OCI-M2 (cell line): ENCODE data around the gene PIGS.
"Not testable (repeated sequence)": the region's sequence is repeated elsewhere in the genome, so short reads cannot be mapped to it uniquely, and the experiment has no call there.

Source experiments
- DNase-seq: peaks from one replicate; lab custom pipeline; 2025; ENCODE audit not compliant: unreplicated experiment; lab: John Stamatoyannopoulos, UW

The PIGS gene

DNA sequence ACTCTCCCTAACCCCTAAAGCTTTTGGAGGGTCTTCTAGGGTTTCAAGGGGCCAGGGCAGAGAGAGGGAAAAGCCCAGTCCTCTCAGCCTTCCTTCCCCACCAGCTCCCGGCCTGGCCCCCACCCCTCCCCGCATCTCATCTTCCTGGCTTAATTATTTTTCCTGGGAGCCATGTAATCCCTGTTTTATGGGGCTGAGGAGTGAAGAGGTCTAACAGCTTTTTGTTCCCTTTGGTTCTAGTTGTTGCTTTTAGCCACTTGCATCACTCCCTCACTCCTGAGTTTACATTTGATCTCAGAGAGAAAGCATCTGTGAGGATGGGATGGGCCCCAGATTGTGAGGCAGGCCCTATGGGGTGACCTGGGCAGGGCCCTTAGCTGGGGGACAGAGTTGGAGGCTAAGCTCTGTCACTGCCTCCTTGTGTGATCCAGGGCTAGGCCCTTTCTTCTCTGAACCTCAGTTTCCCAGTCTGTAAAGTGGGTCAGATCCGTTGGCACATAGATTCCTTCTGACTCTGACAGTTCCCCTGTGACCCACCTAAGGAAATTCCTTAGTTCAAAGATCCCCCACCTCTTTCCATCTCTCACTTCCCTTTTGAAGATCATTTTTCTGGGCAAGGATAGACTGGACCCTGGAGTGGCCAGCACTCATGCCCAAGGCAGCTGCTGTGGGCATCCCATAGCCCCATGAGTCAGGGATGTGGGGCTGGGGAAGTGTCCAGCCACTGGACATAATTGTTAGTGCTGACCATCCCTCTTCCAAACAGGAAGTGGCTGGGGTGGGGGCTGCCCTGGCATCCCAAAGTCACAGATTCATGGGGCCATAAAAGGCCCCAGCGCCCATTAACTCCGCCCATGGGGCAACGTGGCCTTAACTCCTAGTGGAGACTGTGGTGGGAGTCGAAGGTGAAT is 39.0 kb downstream of the PIGS start:
- no peak for DNase-seq

DNA sequence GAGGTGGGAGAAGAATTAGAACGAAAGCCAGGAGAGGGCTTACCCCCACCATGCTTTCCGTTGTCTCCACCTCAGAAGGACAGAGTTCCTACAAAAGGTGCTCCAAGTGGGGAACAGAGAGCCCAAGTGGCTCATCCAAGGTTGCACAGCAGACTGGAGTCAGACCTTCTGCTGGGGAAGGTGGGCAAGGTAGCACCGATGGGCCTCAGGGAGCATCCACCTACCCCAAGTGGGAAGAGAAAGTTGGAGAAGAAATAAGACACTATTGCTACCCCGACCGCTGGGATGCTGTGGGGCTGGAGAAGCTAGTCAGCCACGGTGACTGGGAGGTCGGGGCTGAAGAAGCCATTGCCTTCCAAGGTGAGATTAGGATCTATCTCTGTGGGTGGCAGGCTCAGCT is 40.4 kb downstream of the PIGS start:
- DNase-seq: no peak

DNA sequence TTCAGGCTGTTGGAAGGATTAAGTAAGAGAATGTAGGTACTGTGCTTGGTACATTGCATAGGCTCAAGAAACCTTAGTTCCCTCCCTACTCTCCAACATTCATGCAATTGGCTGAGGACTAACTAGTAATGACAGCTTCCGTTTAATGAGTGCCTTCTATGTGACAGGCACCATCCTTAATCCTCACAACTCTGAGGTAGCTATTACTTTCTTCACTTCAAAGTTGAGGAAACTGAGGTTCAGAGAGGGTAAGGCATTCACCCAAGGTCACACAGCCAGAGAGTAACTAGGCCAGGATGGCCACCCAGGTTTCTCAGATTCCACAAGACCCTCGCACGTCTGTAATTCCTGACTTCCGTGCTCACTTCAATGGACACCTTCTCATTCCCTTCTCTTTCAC is 41.1 kb downstream of the PIGS start:
- no peak for DNase-seq

DNA sequence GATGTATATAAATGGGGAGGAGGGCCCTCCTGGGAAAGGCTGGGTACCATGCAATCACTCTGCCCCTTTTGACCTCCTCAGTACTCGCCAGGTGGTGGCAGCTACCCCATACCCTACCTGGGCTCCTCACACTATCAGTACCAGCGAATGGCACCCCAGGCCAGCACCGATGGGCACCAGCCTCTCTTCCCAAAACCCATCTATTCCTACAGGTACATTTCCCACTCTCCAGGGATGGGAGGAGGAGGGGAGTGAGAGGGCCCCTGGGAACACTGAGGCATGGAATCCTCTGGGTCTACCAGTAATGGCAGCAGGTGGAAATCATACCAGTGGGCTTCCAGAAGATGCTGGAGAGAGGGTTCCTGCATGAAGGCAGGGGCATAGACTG is 42.3 kb downstream of the PIGS start:
- no peak for DNase-seq

DNA sequence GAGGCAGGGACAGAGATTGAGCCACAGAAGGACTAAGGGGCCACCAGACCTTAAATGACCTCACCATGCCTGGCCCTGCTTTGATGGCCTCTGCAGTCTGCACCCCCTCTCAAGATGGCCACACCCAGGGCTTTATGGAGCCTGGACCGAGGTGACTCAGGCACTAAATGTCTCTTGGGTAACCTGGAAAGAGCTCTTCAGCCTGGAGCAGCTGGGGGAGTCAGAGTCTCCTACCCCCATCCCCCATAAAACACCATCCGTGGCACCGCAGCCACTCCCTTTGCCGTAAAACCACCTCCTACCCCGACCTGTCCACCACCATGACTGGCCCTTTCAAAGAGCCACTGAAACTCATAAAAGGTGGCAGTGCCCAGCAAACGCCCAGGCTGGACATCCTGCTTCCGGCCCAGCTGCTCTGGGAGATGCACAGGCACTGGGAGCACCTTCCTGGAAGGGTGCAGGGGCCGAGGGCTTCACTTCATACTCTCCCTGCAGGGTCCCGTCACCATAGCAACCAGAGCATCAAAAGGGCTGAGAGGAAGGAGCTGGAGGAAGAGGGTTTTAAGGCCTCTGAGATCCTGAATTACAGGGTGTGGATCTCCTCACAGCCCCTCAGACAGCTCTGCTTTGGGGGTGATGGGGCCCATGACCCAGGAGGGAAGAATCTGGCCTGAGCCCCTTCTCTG is 42.9 kb downstream of the PIGS start:
- no peak for DNase-seq

DNA sequence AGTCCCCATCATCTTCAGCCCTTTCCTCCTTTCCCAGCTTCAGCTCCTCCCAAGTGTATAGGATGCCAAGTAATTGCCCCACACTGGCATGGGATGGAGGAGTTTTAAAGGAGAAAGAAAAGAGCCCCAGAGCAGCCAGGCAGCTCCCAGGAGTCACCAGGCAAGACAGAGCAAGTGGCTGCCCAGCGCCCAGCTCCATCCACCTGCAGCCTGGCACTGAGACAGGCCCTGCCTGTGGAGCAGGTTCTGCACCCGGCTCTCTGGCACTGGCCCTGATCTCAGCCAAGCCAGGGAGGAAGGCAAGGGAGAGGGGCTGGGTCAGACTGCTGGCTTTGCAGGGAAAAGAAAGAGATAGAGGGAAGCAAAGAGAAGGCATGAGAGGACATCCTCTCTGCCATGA is 43.5 kb downstream of the PIGS start:
- no peak for DNase-seq

DNA sequence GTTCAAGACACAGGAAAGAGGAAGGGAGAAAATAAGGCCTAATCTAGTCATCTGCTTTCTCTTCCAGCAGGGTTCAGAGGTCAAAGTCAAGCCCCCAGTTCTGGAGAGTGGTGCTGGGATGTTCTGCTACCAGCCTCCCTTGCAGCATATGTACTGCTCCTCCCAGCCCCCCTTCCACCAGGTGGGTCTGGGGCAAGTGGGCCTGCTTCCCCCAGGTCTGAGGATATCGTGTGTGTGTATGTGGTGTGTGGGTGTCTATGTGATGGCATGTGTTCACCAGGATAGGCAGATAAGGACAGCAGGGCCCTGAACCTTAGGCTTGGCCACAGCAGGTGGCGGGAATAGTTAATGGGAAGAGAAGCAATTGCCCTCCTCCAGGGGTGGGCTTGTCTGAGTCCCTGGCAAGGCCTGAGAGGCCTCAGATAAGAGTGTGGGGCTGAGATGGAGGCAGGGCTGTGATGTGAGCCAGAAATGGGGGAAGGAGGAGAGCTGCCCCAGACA is 44.1 kb downstream of the PIGS start:
- no peak for DNase-seq

DNA sequence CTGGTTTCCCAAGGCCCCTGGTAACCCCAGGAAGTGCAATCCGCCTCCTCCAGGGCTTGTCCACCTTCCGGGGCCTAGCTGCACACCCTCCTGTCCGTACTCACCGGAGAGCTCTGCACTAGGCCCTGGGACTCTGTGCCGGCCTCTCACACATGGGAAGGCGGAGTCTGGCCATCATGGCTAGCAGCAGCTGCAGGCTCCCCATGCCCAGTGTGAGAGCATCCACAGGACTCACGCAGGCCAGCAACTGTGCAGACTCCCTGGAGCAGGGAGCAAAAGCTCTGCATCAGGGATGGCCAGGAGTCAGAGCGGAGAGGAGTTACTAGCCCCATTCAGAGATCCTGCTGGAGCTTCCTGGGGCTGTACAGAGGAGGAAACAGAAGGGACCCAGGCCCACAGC is 44.9 kb downstream of the PIGS start:
- DNase-seq: no peak

DNA sequence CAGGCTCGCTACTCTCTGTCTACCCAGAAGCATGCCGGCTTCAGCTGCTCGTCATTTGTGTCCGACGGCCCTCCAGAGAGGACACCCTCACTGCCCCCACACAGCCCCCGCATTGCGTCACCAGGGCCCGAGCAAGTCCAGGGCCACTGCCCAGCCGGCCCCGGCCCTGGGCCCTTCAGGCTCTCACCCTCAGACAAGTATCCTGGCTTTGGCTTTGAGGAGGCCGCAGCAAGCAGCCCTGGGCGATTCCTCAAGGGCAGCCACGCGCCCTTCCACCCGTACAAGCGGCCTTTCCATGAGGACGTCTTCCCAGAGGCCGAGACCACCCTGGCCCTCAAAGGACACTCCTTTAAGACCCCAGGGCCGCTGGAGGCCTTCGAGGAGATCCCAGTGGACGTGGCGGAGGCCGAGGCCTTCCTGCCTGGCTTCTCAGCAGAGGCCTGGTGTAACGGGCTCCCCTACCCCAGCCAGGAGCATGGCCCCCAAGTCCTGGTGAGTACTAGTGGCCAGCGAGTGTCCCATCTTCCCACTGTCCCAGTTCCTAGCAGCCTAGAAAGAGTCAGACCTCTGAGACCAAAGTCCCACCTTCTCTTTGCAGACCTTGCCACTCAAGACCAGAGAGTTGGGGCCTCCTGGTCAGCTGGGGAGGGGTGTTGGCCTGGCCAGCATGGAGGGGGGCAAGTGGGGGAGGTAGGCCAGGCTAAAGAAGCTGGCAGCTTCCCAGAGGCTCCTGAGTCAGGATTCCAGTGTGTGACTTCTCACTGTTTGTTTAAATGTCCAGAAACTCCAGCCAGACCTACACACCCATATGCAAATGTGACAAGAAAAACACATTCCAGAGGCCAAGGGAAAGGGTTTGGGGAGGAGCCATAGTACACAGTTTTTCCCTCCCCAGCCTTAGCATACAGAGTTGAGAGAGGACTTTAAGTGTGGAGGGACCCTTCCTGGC is 46.6 kb downstream of the PIGS start:
- DNase-seq: no peak

DNA sequence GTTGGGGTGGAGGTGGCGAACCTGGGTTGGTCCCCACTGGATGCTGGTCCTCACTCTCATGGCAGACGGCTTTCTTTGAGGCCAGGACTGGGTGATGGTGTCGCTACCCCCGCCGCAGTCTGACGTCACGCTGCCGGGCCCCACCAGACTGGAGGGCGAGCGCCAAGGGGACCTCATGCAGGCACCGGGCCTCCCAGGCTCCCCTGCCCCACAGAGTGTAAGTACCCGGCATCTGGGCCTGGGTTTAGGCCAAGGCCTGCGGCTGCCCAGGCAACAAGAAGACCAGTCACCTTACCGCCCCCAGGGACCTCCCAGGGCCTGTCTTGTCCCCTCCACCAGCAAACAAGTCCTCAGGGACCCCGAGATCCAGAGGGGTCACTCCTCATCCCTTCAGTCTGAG is 47.4 kb downstream of the PIGS start:
- no peak for DNase-seq

DNA sequence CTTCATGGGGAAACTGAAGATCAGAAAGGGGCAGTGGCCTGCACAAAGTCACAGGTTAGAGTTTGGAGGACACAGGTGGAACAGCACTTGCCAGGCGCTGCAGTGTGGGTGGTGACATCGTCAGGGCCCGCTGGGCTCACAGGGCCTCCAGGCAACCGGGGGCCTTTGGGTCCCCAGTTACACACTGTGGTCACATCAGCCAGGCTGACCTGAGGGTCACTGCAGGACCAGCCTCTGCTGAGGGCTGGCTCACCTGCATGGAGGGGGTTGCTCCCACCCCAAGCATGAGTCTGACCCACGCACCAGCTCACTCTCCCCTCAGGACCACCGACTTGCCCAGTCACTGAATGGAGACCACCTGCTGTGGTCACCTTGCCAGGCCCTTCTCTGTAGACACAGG is 48.1 kb downstream of the PIGS start:
- DNase-seq: no peak

DNA sequence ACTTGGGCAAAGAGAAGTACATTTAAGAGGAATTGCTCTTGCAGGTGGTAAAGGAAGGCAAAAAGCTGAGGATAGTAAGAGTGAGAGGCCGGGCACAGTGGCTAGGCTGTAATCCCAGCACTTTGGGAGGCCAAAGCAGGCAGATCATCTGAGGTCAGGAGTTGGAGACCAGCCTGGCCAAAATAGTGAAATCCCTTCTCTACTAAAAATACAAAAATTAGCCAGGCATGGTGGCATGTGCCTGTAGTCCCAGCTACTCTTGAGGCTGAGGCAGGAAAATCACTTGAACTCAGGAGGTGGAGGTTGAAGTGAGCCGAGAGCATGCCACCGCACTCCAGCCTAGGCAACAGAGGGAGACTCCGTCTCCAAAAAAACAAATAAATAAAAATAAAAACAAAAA is 49.0 kb downstream of the PIGS start:
- not testable (repeated sequence) for DNase-seq

DNA sequence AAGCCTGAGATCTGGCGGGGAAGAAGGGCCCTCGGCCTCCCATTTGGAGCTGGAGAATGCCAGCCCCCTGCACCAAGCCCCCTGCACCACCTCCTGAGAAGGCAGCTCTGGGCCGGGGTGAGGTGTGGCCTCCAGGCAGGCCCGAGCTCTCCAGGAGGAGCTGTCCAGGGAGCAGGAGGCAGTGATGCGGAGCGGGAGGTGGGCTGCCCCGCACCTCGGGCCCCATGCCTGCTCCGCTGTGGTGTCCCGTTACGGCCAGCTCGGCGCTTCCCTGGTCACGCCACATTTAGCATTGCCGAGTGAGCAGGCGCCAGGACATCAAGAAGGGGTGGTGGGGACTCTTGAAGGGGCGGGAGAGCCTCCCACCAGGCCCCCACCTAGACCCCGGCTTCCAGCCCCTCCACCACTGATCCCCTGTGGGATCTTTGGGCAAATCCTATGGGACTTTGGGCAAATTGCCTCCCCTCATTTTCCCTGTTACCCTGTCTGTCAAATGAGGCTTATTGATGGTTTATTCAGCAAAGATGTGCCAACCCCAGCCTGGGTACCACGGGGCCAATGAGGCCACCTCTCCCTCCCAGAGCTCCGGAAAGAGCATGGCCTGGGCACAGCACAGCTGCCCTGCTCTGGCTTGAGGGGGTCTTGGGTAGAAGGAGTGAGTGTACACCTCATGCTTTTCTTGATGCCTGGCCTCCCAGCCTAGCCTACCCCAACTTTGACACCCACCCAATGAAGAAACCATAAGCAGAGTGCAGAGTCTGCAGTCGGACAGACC is 49.8 kb downstream of the PIGS start:
- DNase-seq: no peak

DNA sequence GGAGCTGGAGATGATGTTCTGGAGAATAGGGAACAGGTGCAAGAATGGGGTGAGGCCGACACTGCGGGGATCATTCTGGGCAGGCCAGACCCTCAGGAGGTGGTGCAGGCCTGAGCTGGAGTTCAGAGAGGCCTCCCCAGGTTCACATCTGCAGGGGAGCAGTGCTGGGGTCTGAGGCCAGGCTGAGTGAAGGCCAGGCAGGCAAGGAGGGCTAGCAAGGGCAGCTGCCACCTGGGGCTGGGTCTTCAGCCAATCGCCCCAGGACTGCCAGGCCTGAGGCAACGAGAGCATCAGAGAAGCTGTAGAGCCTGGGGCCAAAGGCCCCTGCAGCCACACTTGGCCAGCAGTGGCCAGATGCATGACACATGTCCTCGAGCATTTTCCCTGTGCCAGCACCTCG is 50.6 kb downstream of the PIGS start:
- no peak for DNase-seq

DNA sequence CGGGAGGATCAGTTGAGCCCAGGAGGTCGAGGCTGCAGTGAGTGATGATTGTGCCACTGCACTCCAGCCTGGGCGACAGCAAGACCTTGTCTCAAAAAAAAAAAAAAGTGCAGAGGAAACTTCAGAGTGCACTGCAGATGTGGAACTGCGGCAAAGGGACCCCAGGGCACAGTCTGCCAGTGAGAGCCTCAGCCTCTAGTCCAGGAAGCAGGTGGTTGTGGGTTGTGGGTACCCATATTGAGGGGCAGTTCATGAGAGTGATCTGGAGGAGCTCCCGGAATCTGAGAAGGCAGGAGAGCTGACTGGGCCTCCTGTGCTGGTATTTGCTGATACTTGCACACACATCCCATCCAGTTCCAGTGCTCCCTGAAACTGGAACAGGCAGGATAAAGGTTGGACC is 52.1 kb downstream of the PIGS start:
- DNase-seq: no peak

DNA sequence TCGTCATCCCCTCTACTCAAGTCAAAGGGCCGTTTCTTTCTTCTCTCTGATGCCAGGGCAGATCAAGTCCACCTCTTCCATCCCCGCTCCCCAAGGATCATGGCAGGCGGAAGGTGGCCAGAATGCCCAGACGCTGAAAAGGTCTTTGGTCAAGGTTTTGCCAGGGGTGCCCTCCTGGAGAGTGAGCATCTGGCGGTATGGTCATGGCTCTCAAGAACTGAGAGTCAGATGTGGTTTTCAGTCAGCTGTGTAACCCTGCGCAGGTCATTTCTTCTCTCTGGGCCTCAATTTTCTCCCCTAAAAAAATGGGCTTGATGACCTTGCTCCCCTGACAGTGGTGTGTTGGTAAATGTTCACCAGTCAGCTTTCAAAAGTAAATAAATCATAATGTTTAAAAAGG is 52.7 kb downstream of the PIGS start:
- DNase-seq: no peak

DNA sequence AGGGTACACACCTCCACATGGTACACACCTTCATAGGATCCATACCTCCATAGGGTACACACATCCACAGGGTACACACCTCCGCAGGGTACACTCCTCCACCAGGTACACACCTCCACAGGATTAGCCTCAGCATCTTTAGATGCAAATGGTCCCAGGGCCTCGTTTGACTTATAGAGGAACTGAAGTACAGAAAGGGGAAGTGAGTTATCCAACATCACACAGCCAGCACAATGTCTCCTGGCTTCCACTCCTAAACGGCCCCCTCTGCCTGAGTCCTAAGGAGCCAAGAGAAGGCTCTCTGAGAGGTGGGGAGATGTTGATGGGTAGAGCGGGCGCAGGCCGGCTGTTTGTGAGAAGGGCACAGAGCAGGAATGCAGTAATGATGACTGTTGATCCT is 53.2 kb downstream of the PIGS start:
- no peak for DNase-seq

DNA sequence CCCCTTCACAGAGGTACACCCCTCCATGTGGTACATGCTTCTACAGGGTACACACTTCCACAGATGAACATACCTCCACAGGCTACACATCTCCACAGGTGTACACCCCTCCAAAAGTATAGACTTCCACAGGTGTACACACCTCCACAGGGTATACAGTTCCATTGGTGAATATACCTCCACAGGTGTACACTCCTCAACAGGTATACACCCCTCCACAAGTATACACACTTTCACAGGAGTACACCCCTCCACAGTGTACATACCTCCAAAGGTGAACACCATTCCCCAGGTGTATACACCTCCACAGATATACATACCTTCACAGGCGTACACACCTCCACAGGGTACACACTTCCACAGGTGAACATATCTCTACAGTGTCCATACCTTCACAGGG is 55.8 kb downstream of the PIGS start:
- no peak for DNase-seq

DNA sequence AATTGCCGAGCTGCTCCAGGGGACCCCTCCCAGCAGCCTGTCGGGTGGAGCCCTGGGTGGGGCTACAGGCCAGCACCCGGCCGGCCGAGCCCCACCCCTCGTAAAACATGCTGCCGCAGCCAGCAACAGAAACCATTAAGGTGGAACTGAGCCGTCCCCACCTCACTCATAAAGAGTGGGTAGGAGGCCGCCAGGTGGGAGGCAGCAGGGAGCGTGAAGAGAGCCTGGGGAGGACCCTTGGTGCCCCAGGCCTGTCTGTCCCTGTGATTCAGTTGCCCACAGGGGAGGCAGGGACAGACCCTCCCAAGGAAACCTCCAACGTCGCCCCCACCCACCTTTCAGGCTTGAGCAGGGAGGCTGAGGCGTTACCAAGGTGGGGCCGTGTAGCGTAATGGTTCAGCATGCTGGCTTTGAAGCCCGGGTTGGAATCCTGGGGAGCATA is 56.7 kb downstream of the PIGS start:
- no peak for DNase-seq

DNA sequence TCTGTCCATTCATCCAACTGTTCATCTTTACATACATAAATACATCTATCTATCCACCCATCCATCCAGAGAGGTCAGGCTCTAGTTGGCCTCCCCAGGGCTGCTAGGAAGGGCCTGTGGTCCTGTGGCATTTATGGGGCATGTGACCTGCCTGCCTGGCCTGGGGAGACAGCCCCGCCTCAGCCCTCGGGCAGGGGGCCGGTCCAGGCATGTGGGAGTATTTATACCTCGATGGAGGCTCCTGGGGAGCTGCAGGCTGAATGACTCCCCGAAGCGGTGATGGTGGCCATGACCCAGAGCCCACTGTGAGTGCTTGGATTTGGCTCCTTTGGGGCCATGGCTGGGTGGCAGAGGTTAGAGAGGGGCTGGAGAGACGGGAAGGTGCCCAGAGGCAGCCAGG is 57.8 kb downstream of the PIGS start:
- DNase-seq: no peak
